Nephron progenitor cell (in vitro differentiated cells): Measurements from ENCODE around the gene SULF2.
"Not testable (repeated sequence)": the region's sequence is repeated elsewhere in the genome, so short reads cannot be mapped to it uniquely, and the experiment has no call there.

Experiments
- DNase-seq: peaks from one replicate; pipeline ENCODE4 v3.0.0; 2021
- H3K27ac Mint-ChIP-seq: 2 replicates; pipeline ENCODE4 v1.8.0; 2021; ENCODE audit warnings: mild to moderate bottlenecking, moderate library complexity, mixed read lengths
- H3K27me3 Mint-ChIP-seq: 2 replicates; pipeline ENCODE4 v1.8.0; 2021; ENCODE audit warnings: mild to moderate bottlenecking, low read depth, mixed read lengths; ENCODE audit not compliant: poor library complexity
- H3K36me3 Mint-ChIP-seq: 2 replicates; pipeline ENCODE4 v1.8.0; 2021; ENCODE audit warnings: low read depth, mixed read lengths
- H3K4me1 Mint-ChIP-seq: 2 replicates; pipeline ENCODE4 v1.8.0; 2021; ENCODE audit warnings: mixed read lengths
- H3K4me3 Mint-ChIP-seq: 2 replicates; pipeline ENCODE4 v1.8.0; 2021; ENCODE audit warnings: mild to moderate bottlenecking, moderate library complexity, mixed read lengths
- H3K9me3 Mint-ChIP-seq: 2 replicates; pipeline ENCODE4 v1.8.0; 2021; ENCODE audit warnings: mild to moderate bottlenecking, moderate library complexity, mixed read lengths
- CTCF ChIP-seq: fragments of 200-600 bp; sonication (generic); IDR thresholded peaks from 2 replicates; pipeline ENCODE4 v1.5.0; 2021; ENCODE audit warnings: antibody characterized with exemption

The SULF2 gene

GRCh38 chr20:47801759-47802158 is 16.5 kb upstream of the SULF2 start:
- TF ChIP-seq CTCF, result no peak
- no peak overlapping the region for H3K4me3 Mint-ChIP-seq
- no peaks in the 10 kb centered on the region for H3K36me3 Mint-ChIP-seq
- no peak overlapping the region for H3K27ac Mint-ChIP-seq
- peaks cover 28% of the 10 kb centered on the region for H3K4me1 Mint-ChIP-seq
- H3K9me3 Mint-ChIP-seq, result no peaks in the 10 kb centered on the region
- H3K27me3 Mint-ChIP-seq, result peaks cover 1% of the 10 kb centered on the region
- DNase-seq, result no peak

- no peak for DNase-seq
- Mint-ChIP-seq H3K9me3 (no peaks in the 10 kb centered on the region), H3K4me1 (peaks cover 28% of the 10 kb centered on the region), H3K36me3 (no peaks in the 10 kb centered on the region), H3K4me3 (no peak overlapping the region), H3K27me3 (peaks cover under 1% of the 10 kb centered on the region), H3K27ac (no peak overlapping the region)
- no peak for TF ChIP-seq CTCF
These were observed 15.8 kb upstream of the SULF2 start for GRCh38 chr20:47801079-47801478.

GRCh38 chr20:47800623-47801022 is 15.3 kb upstream of the SULF2 start:
- DNase-seq, result no peak
- peaks cover 30% of the 10 kb centered on the region for H3K4me1 Mint-ChIP-seq
- no peaks in the 10 kb centered on the region for H3K9me3 Mint-ChIP-seq
- no peak overlapping the region for H3K27ac Mint-ChIP-seq
- H3K4me3 Mint-ChIP-seq, result no peak overlapping the region
- peaks cover 5% of the 10 kb centered on the region for H3K27me3 Mint-ChIP-seq
- no peak for TF ChIP-seq CTCF
- H3K36me3 Mint-ChIP-seq, result no peaks in the 10 kb centered on the region

- no peak for DNase-seq
- no peak for TF ChIP-seq CTCF
- H3K36me3 Mint-ChIP-seq, result no peaks in the 10 kb centered on the region
- H3K27me3 Mint-ChIP-seq, result peaks cover 10% of the 10 kb centered on the region
- H3K4me1 Mint-ChIP-seq, result peaks cover 22% of the 10 kb centered on the region
- H3K27ac Mint-ChIP-seq, result no peak overlapping the region
- H3K4me3 Mint-ChIP-seq, result no peak overlapping the region
- H3K9me3 Mint-ChIP-seq, result no peaks in the 10 kb centered on the region
These were observed 13.9 kb upstream of the SULF2 start for GRCh38 chr20:47799116-47799715.

GRCh38 chr20:47796971-47797370 is 11.7 kb upstream of the SULF2 start:
- Mint-ChIP-seq H3K9me3 (no peaks in the 10 kb centered on the region), H3K27ac (no peak overlapping the region), H3K27me3 (peaks cover 10% of the 10 kb centered on the region), H3K4me1 (peaks cover 34% of the 10 kb centered on the region), H3K4me3 (no peak overlapping the region), H3K36me3 (no peaks in the 10 kb centered on the region)
- no peak for DNase-seq
- no peak for TF ChIP-seq CTCF

- no peaks in the 10 kb centered on the region for H3K9me3 Mint-ChIP-seq
- no peak for DNase-seq
- peaks cover 50% of the 10 kb centered on the region for H3K4me1 Mint-ChIP-seq
These were observed 10.1 kb upstream of the SULF2 start for GRCh38 chr20:47795214-47795907.

GRCh38 chr20:47794264-47794663 is 9.0 kb upstream of the SULF2 start:
- Mint-ChIP-seq H3K4me1 (peaks cover 59% of the 10 kb centered on the region), H3K27me3 (peaks cover 10% of the 10 kb centered on the region)
- H3K36me3 Mint-ChIP-seq, H3K4me3 Mint-ChIP-seq, H3K9me3 Mint-ChIP-seq, DNase-seq, H3K27ac Mint-ChIP-seq: not testable (repeated sequence)

More at GRCh38 chr20:47795214-47795907, 10.1 kb upstream of the SULF2 start:
- Mint-ChIP-seq H3K27me3 (peaks cover 10% of the 10 kb centered on the region), H3K27ac (no peak overlapping the region), H3K4me3 (no peak overlapping the region), H3K36me3 (no peaks in the 10 kb centered on the region)
- TF ChIP-seq CTCF, result no peak
